ENCODE results near the gene FBXL7.

FBXL7 gene

GRCh38 chr5:15727375-15727774 is 227.4 kb downstream of the FBXL7 start:
- peaks cover 10% of the 10 kb centered on the region for H3K9me3 ChIP-seq
- H3K9ac ChIP-seq, result no peak overlapping the region
- no peak overlapping the region for H3K4me3 ChIP-seq
- H4K20me1 ChIP-seq, result no peaks in the 10 kb centered on the region
- no peak overlapping the region for H3K27ac ChIP-seq
- H3K4me1 ChIP-seq, result no peaks in the 10 kb centered on the region
- no peaks in the 10 kb centered on the region for H3K36me3 ChIP-seq
- no peak for TF ChIP-seq Cebpa-rat (IDR thresholded peaks at IDR 0.05)
- H3K27me3 ChIP-seq, result no peaks in the 10 kb centered on the region
- H3K4me2 ChIP-seq, result no peak overlapping the region

- H3K4me2 ChIP-seq, result no peak overlapping the region
- no peaks in the 10 kb centered on the region for H3K27me3 ChIP-seq
- H3K9me3 ChIP-seq, result peaks cover 10% of the 10 kb centered on the region
- TF ChIP-seq Cebpa-rat (IDR thresholded peaks at IDR 0.05), result no peak
- H4K20me1 ChIP-seq, result no peaks in the 10 kb centered on the region
- no peak overlapping the region for H3K27ac ChIP-seq
- H3K9ac ChIP-seq, result no peak overlapping the region
- H3K36me3 ChIP-seq, result no peaks in the 10 kb centered on the region
- H3K4me3 ChIP-seq, result no peak overlapping the region
- H3K4me1 ChIP-seq, result no peaks in the 10 kb centered on the region
These were observed 228.8 kb downstream of the FBXL7 start for GRCh38 chr5:15728811-15729210.

- Histone ChIP-seq H3K36me3 (no peaks in the 10 kb centered on the region), H3K4me2 (no peak overlapping the region), H3K27ac (no peak overlapping the region), H3K4me3 (no peak overlapping the region), H3K27me3 (no peaks in the 10 kb centered on the region), H4K20me1 (no peaks in the 10 kb centered on the region), H3K9ac (no peak overlapping the region), H3K9me3 (peaks cover 10% of the 10 kb centered on the region), H3K4me1 (no peaks in the 10 kb centered on the region)
- no peak for TF ChIP-seq Cebpa-rat (IDR thresholded peaks at IDR 0.05)
These were observed 231.7 kb downstream of the FBXL7 start for GRCh38 chr5:15731699-15732098.

- Histone ChIP-seq H3K4me1 (no peaks in the 10 kb centered on the region), H3K4me2 (no peak overlapping the region), H3K4me3 (no peak overlapping the region), H3K9ac (no peak overlapping the region), H3K27me3 (no peaks in the 10 kb centered on the region), H3K27ac (no peak overlapping the region), H3K36me3 (no peaks in the 10 kb centered on the region), H4K20me1 (no peaks in the 10 kb centered on the region), H3K9me3 (no peaks in the 10 kb centered on the region)
- TF ChIP-seq Cebpa-rat (IDR thresholded peaks at IDR 0.05), result no peak
These were observed 234.1 kb downstream of the FBXL7 start for GRCh38 chr5:15734058-15734457.

- H3K4me3 ChIP-seq, result no peak overlapping the region
- H4K20me1 ChIP-seq, result no peaks in the 10 kb centered on the region
- H3K9me3 ChIP-seq, result peaks cover under 1% of the 10 kb centered on the region; the same call in 1 of the 2 replicates
- no peaks in the 10 kb centered on the region for H3K4me1 ChIP-seq
- no peak for TF ChIP-seq Cebpa-rat (IDR thresholded peaks at IDR 0.05)
- no peak overlapping the region for H3K9ac ChIP-seq
- no peaks in the 10 kb centered on the region for H3K36me3 ChIP-seq
- no peak overlapping the region for H3K4me2 ChIP-seq
- no peak overlapping the region for H3K27ac ChIP-seq
- H3K27me3 ChIP-seq, result no peaks in the 10 kb centered on the region
These were observed 237.2 kb downstream of the FBXL7 start for GRCh38 chr5:15737036-15737821.

GRCh38 chr5:15737871-15738664 is 238.1 kb downstream of the FBXL7 start:
- H3K9me3 ChIP-seq, result peaks cover 9% of the 10 kb centered on the region
- no peak overlapping the region for H3K4me3 ChIP-seq
- no peak overlapping the region for H3K4me2 ChIP-seq
- no peak for TF ChIP-seq Cebpa-rat (IDR thresholded peaks at IDR 0.05)
- H3K4me1 ChIP-seq, result no peaks in the 10 kb centered on the region
- no peaks in the 10 kb centered on the region for H4K20me1 ChIP-seq
- H3K36me3 ChIP-seq, result no peaks in the 10 kb centered on the region
- H3K27me3 ChIP-seq, result no peaks in the 10 kb centered on the region
- H3K27ac ChIP-seq, result no peak overlapping the region
- H3K9ac ChIP-seq, result no peak overlapping the region

GRCh38 chr5:15740383-15740782 is 240.4 kb downstream of the FBXL7 start:
- Histone ChIP-seq H3K27me3 (no peaks in the 10 kb centered on the region), H3K4me3 (no peak overlapping the region), H3K4me2 (no peak overlapping the region), H4K20me1 (no peaks in the 10 kb centered on the region), H3K27ac (no peak overlapping the region), H3K9me3 (peaks cover 24% of the 10 kb centered on the region), H3K9ac (no peak overlapping the region), H3K4me1 (no peaks in the 10 kb centered on the region), H3K36me3 (no peaks in the 10 kb centered on the region)
- TF ChIP-seq Cebpa-rat (IDR thresholded peaks at IDR 0.05), result no peak

GRCh38 chr5:15741591-15741990 is 241.6 kb downstream of the FBXL7 start:
- peaks cover 24% of the 10 kb centered on the region for H3K9me3 ChIP-seq
- no peaks in the 10 kb centered on the region for H3K27me3 ChIP-seq
- no peaks in the 10 kb centered on the region for H4K20me1 ChIP-seq
- H3K9ac ChIP-seq, result no peak overlapping the region
- H3K27ac ChIP-seq, result no peak overlapping the region
- no peak for TF ChIP-seq Cebpa-rat (IDR thresholded peaks at IDR 0.05)
- no peak overlapping the region for H3K4me3 ChIP-seq
- H3K4me2 ChIP-seq, result no peak overlapping the region
- no peaks in the 10 kb centered on the region for H3K4me1 ChIP-seq
- H3K36me3 ChIP-seq, result no peaks in the 10 kb centered on the region

- no peak overlapping the region for H3K27ac ChIP-seq
- no peak overlapping the region for H3K4me3 ChIP-seq
- peaks cover 24% of the 10 kb centered on the region for H3K9me3 ChIP-seq
- H3K36me3 ChIP-seq, result no peaks in the 10 kb centered on the region
- H3K9ac ChIP-seq, result no peak overlapping the region
- no peak overlapping the region for H3K4me2 ChIP-seq
- no peaks in the 10 kb centered on the region for H3K4me1 ChIP-seq
- no peaks in the 10 kb centered on the region for H3K27me3 ChIP-seq
- no peaks in the 10 kb centered on the region for H4K20me1 ChIP-seq
- no peak for TF ChIP-seq Cebpa-rat (IDR thresholded peaks at IDR 0.05)
These were observed 246.9 kb downstream of the FBXL7 start for GRCh38 chr5:15746833-15747232.

- no peak overlapping the region for H3K4me2 ChIP-seq
- no peak overlapping the region for H3K27ac ChIP-seq
- no peak overlapping the region for H3K9ac ChIP-seq
- H3K4me1 ChIP-seq, result no peaks in the 10 kb centered on the region
- peaks cover 13% of the 10 kb centered on the region for H3K9me3 ChIP-seq
- H3K36me3 ChIP-seq, result no peaks in the 10 kb centered on the region
- H4K20me1 ChIP-seq, result no peaks in the 10 kb centered on the region
- H3K27me3 ChIP-seq, result no peaks in the 10 kb centered on the region
- TF ChIP-seq Cebpa-rat (IDR thresholded peaks at IDR 0.05), result no peak
- no peak overlapping the region for H3K4me3 ChIP-seq
These were observed 248.3 kb downstream of the FBXL7 start for GRCh38 chr5:15748266-15748665.
